Measurements from ENCODE around the gene COX4I2.
A peak's percentile ranks its signal among the peaks of the same experiment; 100 is the strongest.
"Not testable (repeated sequence)": the region's sequence is repeated elsewhere in the genome, so short reads cannot be mapped to it uniquely, and the experiment has no call there.

The COX4I2 gene

DNA sequence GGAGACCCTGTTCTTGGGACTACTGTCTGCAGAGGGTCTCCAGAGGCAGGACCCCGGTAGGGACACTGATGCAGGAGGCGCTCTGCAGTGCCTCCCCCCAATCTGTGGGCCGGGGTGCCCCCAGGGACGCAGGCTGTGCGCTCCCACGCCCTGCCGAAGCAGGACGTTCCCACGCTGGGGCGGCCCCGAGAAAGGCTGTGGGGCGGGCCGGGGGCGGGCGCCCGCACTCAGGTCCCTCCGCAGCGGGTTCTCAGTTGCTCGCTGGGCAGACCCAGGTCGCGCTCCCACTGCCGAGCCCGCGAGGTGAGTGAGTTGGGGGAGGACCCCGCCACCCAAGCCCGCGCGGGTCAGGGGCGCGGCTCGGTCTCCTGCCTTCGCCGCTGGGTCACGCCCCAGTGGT is at the start of gene COX4I2:
COX4I2 (plus strand) TSS at position 253 of the 400 bp plus-strand sequence. CDS start 1,106 bp downstream, outside the sequence.
- DNase-seq (ENCODE audit: low read depth): no peak

GRCh38 chr20:31590717-31591225 is 46.9 kb upstream of the COX4I2 start:
- DNase-seq (ENCODE audit: low read depth): no peak

DNA sequence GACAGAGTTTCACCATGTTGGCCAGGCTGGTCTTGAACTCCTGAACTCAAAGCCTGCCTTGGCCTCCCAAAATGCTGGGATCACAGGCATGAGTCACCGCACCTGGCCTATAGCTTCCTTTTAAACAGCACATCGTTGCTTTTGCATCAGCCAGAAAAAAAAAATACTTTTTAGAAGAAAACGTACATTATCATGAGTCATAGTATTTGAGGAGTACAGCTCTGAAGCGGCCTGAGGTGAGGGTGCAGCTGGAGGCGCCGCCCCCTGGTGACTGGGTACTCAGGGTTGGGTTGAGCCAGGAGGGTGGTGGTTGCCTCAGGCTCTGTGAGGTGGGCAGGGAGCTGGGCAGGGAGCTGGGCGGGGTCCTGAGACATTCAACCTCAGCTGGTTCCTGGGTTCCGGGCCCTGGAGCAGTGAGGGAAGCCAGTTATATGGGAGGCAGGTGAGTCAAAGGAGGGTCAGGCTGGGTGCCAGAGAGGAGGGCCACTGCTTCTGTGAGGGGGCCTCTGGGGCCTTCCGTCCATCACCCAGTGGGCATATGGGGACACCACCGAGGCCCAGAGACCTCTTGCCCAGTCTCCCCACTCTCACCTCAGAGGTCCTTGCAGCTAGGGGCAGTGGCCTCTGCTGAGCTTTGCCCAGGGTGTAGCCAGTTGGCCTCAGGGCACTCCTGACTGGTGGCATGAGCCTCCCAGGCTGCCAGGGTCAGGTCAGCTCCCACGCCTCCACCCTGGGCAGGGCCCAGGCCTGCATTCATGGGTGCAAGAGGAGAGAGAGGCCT is 44.3 kb upstream of the COX4I2 start:
- peak; percentile 85 for DNase-seq (ENCODE audit: low read depth)

DNA sequence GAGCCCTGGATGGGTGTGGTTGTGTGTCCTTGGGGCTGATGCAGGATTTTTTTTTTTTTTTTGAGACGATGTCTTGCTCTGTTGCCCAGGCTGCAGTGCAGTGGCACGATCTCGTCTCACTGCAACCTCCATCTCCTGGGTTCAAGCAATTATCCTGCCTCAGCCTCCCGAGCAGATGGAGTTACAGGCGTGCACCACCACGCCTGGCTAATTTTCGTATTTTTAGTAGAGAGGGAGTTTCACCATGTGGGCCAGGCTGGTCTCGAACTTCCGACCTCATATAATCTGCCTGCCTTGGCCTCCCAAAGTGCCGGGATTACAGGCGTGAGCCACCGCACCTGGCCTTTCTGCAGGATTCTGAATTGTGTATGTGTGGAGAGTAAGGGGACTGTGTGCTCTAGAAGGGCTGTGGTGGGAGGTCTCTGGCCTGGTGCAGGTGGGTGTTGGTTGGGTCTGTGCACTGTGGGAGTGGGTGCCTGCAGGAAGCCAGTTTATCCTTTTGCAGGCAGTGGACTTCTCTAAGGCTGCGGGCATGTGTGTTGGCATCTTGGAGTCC is 43.6 kb upstream of the COX4I2 start:
- no peak for DNase-seq (ENCODE audit: low read depth)

DNA sequence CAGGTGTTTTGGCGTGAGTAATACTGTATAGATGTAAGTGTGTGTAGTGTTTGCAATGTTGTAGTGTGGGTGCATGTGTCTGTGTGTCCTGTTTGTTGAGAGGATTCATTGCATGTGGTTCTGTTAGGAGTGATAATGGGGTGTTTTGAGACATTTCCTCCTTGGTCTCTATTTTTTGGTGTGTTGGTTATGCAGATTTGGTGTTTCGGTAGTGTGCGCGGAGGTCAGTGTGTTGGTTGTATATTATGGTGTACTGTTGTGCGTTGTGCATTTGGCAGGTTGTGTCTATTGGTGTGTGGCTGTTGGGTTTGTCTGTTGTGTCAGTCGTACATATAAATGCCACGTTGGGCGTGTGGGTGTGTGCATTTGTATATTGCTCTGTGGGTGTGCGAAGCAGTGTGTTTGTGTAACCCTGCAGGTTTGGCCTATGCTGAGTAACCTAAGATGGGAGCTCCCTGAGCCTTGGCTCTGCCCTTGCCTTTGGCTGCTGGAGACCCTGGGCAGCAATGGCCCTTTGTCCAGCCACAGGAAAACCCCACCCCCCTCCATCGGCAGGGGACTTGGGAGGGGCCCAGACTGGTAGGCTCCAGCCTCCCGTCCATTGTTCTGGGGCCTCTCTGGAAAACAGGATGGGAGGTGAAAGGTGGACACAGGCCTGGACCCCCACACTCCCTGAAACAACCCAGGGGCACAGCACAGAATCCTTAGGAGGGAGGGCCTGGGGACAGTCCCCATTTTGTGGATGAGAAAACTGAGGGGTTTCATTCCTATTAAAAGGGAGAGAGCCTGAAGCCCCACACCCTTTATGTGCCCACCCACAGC is 42.9 kb upstream of the COX4I2 start:
- no peak for DNase-seq (ENCODE audit: low read depth)

- DNase-seq (ENCODE audit: low read depth): no peak
Observed at GRCh38 chr20:31595380-31595653, 42.4 kb upstream of the COX4I2 start.

DNA sequence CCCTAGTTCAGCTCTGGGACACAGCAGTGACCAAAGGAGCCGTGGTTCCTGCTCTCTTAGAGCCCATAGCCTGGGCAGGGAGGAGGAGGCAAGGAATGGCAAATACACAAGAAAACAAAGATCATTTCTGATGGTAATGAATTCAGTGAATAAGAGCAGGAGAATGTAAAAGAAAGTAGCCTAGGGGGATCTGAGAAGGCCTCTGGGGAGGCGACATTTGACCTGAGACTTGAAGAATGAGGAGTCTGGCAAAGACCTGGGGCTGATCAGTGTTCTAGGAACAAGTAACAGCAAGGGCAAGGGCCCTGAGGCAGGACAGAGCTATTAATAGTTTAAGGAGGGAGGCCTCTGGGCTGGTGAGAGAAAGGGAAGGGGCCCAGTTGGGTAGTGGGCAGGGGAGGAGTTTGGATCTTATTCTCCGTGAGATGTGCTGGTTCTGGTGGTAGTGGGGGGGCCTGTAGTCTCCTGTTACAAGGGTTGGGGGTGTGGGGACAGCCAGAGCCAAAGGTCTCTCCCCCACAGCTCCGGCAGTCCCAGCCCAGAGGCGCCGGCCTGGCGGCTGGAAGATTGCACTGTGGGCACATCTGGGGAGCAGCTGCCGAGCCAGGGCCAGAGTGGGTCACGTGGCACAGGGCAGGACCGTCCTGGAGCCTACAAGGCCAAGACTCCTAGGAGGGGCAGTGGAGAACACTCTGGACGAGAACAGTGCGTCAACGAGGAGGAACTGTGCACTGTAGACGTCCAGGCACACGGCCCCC is 41.9 kb upstream of the COX4I2 start:
- peak; percentile 88 for DNase-seq (ENCODE audit: low read depth)

DNA sequence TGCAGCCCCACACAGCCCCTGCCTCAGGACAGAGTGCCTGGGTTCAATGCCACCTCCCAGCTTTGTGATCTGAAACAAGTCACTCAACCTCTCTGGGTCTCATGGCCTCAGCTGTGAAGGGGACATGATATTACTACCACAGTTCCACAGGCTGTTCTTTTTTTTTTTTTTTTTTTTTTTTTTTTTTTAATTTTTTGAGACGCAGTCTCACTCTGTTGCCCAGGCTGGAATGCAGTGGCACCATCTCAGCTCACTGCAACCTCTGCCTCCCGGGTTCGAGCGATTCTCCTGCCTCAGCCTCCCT is 41.3 kb upstream of the COX4I2 start:
- not testable (repeated sequence) for DNase-seq (ENCODE audit: low read depth)

GRCh38 chr20:31596831-31597480 is 40.8 kb upstream of the COX4I2 start:
- DNase-seq (ENCODE audit: low read depth): no peak

- no peak for DNase-seq (ENCODE audit: low read depth)
Observed at GRCh38 chr20:31597481-31597855, 40.2 kb upstream of the COX4I2 start.

GRCh38 chr20:31602431-31602778 is 35.3 kb upstream of the COX4I2 start:
- no peak for DNase-seq (ENCODE audit: low read depth)

- peak; percentile 88 for DNase-seq (ENCODE audit: low read depth)
Observed at GRCh38 chr20:31602779-31603441, 34.8 kb upstream of the COX4I2 start.

- DNase-seq (ENCODE audit: low read depth): peak; percentile 95
Observed at GRCh38 chr20:31603822-31604566, 33.7 kb upstream of the COX4I2 start.

DNA sequence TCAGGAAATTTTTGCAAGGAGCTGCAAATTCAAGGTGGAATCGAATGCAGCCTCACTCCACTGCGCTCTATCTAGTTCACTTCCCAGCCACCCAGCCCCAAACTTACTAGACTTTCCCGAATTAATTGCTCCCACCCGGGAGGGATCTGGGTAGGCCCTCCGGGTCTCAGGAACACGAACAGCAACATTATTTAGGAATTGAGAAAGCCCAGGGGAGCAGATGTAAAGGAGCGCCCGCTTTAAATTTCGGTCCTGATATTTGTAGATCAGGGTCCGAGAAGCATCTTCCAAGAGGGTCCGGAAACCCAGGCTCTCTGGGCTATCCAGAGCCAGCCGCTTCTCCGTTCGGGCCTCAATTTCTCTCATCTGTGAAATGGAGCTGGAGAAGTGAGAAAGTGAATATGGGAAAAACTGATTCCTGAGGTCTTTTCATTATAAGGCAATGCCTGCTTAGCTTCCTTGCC is 33.1 kb upstream of the COX4I2 start:
- no peak for DNase-seq (ENCODE audit: low read depth)

DNA sequence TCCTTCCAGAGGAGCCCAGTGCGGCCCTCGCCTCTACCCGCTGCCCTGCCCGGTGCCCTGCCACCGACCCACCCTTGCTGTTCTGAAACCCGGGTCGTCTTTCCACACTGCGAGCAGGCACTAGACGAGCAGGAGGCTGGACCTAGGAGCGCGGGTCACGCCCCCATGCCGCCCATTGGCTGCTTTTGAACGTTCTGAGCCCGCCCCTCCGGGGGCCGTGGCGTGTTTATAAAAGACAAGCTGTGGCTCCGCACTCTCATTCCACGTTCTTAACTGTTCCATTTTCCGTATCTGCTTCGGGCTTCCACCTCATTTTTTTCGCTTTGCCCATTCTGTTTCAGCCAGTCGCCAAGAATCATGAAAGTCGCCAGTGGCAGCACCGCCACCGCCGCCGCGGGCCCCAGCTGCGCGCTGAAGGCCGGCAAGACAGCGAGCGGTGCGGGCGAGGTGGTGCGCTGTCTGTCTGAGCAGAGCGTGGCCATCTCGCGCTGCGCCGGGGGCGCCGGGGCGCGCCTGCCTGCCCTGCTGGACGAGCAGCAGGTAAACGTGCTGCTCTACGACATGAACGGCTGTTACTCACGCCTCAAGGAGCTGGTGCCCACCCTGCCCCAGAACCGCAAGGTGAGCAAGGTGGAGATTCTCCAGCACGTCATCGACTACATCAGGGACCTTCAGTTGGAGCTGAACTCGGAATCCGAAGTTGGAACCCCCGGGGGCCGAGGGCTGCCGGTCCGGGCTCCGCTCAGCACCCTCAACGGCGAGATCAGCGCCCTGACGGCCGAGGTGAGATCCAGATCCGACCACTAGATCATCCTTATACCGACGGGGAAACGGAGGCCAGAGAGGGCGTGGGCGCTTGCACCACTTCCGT is 32.4 kb upstream of the COX4I2 start, which contains the start of gene ID1:
ID1 (plus strand) TSS at position 259 of the 871 bp plus-strand sequence; CDS start at position 358, 99 bp downstream.
- DNase-seq (ENCODE audit: low read depth): peak; percentile 94

DNA sequence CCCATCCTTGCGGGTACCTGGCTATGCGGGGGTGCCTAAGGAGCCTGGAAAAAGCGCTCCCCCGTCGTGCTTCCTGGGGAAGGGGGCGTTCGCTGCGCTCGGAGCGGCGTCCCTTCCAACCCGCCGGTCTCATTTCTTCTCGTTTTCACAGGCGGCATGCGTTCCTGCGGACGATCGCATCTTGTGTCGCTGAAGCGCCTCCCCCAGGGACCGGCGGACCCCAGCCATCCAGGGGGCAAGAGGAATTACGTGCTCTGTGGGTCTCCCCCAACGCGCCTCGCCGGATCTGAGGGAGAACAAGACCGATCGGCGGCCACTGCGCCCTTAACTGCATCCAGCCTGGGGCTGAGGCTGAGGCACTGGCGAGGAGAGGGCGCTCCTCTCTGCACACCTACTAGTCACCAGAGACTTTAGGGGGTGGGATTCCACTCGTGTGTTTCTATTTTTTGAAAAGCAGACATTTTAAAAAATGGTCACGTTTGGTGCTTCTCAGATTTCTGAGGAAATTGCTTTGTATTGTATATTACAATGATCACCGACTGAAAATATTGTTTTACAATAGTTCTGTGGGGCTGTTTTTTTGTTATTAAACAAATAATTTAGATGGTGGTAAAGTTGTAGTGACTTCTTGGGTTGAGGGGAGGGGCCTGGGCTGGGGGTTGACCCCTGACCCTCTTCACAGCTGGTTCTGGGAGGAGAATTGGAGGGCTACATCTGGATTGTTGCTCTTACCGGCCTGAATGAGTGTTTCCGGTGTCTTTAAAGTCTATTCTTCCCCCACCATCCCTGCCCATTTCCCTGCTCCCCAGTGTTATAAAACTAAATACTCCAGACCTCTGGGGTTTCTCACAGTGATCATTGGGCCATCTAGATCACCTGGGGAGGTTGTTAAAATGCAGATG is 31.6 kb upstream of the COX4I2 start:
- DNase-seq (ENCODE audit: low read depth): no peak

DNA sequence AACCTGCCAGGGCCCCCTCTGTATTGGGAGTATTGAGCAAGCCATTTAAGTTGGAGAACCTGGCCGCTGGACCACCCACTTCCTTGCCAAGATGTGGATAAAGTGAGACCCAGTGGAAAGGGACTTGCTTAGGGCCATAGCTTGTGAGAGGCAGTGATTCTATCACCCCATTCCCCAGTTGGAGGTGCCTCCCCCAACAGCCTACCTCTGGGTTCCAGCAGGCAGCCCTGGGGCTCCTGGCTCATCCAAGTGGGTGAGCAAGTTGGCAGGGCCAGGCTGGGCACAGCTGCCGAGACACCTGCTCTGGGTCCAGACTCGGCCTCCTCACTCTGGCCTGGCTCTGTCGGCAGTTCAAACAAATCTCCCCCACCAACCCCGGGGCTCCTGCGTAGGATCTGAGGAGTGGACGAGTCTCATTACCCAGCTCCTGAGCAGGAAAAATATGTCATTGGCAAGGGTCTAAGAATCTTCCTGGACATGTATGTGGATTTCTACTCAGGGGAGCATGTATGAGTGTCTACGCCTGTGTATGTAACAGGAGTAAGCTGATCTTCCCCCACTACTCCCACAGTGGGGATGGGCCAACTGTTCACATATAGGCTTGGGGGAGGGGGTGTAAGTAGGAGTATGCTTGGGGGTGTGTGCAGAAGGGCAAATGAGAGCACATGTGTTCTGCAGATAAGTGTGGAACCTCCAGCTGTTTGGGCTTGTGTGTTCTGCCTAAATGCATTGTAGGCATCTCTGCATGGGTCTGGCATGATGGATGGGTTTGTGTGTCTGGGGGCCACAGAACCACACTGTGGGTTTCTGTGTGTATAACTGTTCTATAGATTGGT is 30.7 kb upstream of the COX4I2 start:
- DNase-seq (ENCODE audit: low read depth): peak; percentile 81

Data from amniotic epithelial cell (primary cell).